GM18502 (cell line): ENCODE measurements around the gene UNC5C.
A peak's percentile ranks its signal among the peaks of the same experiment; 100 is the strongest.

ENCODE experiments used
- ATAC-seq: cut with Tn5 transposase; IDR thresholded peaks from one replicate; pipeline ENCODE4 v1.9.1; 2021; ENCODE audit warnings: mild to moderate bottlenecking; ENCODE audit not compliant: unreplicated experiment, poor library complexity

Gene UNC5C

DNA sequence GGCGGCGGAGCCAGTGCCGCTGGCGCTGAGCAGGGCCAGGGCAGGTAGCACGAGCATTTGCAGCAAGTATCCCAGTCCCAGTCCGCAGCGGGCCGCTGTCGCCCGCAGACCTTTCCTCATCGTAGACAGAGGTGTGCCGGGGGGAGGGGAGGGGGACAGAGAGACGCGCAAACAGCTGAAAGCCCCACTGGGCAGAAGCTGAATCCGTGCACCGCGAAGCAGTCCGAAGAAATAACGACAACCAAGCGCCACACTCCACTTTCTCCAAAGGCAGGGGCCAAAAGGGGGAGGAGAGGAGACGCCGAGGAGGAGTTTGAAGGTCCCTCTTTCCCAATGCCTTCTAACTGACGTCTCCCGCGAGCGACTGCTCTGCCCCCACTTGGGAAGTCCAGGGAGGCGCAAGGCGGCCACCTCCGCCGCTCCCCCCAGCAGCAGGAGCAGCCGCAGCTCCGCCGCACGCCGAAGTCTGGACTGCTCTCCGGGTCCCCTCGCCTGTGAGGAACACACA, at the start of gene UNC5C:
TSS of gene UNC5C (minus strand) at position 236 of the 508 bp plus-strand sequence.
- ATAC-seq, result peak; percentile 2

DNA sequence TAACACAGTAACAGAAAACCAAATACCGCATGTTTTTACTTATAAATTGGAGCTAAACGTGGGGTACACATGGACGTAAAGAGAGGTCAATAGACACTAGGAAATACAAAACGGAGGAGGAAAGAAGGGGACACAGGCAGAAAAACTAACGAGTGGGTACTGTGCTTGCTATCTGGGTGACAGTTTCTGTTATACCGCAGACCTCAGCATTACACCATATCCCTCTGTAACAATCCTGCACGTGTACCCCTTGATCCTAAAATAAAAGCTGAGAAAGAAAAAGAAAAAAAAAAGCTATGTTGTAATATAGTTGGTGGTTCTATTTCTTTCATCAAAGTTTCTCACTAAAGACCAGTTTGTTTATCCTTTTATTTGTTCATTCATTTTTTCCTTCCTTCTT, 47.9 kb upstream of the UNC5C start:
- no peak for ATAC-seq

DNA sequence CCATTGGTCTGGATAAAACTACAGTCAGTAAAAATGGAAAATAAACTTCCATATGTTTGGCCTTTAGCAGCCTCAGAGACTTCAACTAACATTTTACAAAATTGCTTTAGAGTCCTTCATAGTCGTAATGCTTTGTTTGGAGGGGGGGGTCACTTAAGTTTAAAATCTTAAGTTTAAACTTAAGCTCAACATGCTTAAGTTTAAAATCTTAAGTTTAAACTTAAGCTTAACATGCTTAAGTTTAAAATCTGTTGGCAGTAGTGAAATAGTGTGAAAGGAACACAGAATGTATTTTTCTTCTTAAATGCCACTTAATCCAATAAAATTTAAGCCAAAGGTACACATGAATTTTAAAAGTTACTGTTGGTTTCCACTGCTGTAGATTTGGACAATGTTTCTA, 45.9 kb upstream of the UNC5C start:
- ATAC-seq, result no peak

DNA sequence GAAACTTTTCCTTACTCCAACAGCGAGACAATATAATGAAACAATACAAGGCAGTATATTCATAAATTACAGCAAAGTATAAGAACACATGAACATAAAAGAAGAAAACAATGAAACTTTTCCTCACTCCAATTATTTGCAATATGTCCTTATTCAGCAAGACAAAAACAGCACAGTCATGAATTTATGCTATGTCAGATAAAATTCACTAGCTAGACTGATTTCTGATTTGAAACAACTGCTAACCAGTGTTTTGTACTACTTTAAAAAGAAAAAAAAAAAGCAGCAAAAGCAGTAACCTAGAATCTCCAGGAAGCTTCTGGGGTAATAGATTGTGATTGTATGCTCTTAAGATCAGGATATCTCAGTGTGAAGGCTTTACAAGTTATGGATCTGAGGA, 45.2 kb upstream of the UNC5C start:
- ATAC-seq, result no peak

DNA sequence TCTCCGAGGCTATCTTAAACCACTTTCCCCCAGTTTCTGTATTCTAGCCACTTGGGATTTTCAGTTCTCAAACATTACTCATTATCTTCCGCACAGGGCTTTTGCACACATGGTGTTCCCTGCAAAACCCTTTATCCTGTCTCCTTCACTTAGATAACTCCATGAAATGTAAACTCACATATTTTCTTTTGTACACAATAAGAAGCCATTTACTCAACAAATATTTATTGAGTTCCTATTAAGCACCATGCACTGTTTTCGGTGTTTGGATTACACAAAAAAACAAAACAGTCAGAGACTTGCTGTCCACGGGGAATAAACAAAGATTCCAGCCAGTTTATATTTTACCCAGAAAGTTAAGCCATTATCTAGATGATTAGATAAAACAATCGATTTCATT, 42.5 kb upstream of the UNC5C start:
- no peak for ATAC-seq

DNA sequence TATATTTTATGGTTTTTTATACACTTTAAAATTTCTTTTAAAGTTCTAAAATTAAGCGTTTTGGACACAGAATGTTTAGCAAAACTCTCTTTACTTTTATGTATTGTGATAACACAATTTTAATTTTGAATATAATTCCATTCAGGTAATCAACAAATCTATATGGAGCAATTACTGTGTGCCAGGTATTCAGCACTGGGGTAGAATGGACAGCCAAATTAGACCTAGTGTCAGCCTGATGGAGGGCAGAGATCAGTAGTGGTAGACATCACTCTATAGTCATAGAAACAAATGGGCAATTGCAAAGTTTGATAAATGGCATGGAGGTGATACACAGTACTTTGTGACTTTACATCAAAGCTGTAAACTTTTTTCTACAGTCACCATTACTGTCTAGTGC, 41.8 kb upstream of the UNC5C start:
- ATAC-seq, result no peak

DNA sequence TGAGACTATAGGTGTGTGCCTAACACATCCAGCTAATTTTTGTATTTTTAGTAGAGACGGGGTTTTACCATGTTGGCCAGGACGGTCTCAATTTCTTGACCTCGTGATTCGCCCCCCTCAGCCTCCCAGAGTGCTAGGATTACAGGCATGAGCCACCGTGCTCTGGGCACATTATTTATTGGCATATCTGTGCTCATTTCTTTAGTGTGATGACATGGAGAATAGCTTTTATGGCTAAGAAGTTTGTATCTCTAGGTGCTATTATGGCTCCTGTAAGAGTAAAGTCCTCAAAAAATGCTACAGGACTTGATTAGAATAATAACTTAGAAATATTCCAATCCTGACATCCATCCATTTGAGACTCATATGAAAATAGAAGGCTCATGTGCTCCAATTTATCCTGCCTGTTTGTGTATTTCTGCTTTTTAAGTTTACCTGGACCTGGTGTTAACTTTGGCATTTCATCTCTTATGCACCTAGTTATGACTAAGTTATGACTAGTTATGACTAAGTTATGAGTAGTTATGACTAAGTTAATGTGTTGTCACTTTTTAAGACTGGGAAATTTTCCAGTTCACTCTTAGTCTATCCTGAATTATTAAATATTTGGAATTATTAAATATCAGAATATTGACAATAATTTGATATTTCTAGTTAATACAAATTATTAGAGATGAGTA, 36.4 kb upstream of the UNC5C start:
- ATAC-seq, result no peak

DNA sequence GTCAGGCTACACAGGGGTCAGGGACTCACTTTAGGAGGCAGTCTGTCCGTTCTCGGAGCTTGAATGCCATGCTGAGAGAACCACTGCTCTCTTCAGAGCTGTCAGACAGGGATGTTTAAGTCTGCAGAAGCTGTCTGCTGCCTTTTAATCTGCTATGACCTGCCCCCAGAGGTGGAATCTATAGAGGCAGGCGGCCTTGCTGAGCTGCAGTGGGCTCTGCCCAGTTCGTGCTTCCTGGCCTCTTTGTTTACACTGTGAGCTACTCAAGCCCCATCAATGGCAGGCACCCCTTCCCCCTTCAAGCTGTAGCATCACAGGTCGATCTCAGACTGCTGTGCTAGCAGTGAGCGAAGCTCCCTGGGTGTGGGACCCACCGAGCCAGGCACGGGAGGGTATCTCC, 31.5 kb upstream of the UNC5C start:
- no peak for ATAC-seq

DNA sequence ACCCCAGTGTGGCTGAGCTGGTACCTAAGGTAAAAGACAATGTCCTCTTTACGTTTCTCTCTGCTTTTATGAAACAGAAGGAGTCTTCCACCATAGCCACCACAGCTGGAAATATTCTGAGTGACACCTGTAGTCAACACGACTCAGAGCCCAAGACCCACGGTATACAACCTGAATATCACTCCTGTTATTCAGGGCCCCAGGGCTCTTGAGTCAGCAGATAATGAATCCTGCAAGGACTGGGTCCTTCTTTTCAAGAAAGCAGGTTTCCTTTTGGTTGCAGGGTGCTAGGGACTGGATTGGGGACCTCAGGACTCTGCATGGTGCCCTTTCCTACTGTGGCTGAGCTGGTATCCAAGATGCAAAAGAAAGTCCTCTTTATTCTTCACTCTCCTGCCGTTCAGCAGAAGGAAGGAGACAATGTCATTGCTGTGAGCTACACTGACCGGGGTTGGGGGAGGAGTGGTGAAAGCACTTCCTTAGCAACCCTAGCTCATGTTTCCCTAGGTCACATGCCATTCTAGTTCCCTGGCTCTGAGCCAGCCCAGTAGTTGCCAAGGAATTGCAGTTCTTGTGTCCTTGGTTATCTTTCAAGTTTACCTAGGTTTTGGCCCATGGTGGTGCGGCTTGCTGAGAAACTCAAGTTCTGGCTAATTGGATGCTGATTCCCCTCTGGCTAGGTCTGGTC, 23.7 kb upstream of the UNC5C start:
- no peak for ATAC-seq

DNA sequence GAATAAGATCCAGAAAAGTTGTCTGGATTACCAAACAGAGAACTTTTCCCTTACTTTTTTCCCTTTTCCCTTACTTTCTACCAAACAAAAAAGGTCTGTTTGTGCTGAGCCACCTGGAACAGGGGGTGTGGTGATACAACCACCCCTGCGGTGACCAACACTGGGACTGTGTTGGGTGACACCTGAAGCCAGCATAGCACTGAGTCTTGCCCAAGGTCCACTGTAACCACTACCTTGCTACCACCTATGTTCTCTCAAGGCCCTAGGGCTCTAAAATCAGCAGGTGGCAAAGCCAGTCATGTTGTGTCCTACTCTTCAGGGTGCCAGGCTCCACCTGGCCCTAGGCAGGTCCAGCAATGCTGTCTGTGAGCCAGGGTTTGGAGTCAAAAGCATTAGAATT, 22.8 kb upstream of the UNC5C start:
- no peak for ATAC-seq

DNA sequence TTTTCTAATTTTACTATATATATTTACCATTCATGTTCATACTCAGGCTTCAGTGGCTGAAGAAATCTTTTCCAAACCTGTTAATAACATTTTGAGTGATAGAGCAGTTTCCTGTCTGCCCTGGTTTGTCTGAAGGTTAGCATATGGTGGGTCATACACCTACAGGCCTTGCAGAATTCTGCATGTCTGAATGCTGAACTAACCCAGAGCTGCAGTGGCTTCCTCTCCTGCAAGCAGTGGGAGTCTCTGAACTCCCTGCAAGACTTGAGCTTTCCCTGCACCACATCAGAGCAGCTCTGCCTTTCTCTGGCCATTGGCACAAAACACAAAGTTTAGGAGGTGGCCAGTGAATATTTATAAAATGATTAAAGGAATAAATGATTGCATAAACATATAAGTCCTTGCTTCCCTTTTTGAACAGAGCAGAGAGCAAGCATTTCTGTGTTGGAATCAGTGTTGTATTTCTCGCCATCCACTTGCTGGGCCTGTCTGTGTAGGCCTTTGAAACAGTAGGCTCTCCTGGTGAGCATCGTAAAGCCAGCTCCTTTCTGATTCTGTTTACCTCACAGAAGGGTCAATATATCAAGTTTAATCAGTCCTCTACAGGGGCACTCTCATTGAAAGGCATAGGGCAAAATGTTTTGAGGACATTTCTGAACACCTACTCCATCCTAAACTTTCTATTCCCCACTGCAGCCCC, 15.0 kb upstream of the UNC5C start:
- ATAC-seq, result no peak

DNA sequence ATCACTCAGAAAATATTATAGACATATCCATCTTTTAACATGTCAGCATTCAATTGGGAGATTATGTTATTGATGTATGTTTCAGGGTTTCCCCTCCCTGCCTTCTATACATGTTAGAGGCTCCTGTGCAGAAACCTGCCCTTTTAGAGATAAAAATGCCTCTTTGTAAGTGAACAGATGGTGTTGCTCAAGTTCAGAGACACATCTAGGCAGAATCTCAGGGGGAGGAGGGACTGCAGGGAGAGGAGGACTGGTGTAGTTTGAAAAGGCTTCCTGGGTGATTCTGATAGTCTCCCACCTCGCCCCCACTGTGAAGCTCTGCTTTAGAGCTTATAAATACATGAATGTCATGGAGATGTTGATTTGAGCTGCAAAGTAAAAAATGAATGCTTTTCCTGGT, 12.0 kb upstream of the UNC5C start:
- no peak for ATAC-seq

DNA sequence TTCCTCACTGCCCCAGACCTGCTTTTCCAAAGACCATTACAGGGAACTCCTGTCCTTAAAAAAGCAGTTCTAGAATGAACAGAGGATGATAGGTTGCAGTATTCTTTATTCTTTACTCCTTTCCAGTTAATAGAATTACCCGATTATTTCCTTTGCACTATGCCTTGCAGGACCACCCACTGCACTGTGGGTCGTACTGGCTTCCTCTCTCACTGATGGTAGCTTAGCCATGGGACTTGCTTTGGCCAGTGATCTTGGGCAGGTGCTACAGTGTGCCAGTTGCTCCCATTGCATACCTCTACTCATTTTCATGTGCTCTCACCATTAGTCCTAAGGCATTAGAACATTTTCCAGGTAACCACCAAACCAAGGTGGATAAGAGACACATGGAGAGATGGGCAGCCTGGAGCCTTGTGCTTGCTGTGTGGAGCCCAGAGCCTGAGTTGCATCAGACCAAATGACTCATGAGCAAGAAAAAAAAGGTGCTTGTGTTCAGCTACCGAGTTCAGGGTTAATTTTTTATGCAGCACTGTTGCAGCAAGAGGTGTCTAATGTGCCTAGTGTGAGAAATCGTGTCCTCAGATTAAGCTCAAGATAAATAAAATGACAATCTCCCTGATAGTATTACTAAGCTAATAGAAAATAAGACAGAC, 7.6 kb upstream of the UNC5C start:
- ATAC-seq, result no peak

DNA sequence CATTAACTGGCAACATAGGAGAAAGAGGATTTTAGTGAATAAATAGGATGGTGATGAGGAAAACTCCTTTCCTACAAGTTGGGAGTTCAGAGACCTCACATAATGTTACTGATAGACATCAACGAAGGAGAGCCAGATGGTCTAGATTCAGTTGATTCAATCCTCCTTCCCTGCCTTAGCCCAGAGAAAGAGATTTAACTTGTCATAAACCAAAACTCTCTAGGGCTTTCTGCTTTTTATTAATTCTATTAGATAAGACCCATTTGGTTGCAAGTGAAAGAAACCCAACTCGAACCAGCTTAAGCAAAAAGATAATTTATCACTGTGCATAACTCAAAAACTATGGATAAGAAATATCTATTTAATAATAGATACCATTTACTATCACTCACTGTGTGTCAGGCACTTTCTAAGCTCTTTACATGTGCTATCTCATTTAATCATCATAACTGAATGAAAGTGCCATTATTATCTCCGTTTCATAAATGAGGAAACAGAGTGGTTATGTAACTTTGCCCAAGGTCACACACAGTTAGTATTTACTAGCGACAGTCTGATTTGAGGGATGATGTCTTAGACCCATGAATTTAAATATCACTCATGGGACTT, 4.3 kb upstream of the UNC5C start:
- no peak for ATAC-seq

DNA sequence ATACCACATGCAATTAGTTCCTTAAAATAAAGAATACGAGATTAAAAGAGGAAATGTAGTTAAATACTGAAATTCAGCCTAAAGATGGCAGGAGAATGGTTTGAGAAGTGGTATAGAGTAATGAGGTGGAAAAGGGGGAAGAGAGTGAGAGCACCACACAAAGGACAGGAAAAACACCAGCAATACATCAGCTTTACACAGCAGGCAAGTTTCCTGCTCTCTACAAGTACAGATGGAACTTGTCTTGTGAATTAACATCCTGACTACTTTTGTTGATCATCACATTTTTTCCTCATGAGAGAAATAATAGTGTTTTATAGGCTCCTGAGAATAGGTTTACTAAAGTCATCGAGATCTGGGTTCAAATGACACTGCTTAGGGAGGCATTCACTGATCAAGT, 2.9 kb upstream of the UNC5C start:
- no peak for ATAC-seq

DNA sequence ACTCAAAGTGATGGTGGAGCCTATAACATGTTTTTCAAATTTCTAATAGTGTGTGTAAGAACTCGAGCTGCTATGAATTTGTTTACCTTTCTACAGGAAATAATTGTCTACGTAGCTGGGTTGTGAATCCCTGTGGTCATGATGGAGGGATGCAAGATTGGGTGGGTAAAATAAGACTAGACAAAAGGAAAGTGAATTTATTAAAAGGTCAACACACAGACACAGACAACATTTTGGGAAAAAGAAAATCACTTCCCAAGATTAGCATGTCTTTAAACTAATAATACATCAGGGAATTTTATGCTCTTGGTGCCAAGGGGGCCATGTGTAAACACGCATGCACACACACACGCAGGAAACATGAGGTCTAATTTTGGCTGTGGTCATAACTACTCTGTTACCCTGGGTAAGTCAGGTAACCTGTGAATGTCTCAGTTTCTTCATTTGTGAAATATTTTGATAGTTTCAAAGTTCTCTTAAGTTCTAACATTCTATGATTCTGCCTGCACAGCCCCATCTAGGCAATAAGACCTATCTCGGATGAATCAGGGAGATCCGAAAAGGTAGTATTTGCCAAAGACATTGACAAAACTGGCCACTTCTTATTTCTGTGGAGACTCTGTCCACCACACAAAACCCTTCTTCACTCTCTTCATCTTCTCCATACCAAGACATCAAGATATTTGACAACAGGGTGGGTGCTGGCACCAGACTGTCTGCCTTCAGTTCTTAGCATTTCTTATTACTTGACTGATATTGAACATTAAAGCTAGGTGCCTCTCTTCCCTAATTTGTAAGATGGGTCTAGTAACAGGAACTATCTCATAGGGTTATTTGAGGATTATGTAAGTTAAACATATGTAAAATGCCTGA, 1.6 kb upstream of the UNC5C start:
- ATAC-seq, result no peak

DNA sequence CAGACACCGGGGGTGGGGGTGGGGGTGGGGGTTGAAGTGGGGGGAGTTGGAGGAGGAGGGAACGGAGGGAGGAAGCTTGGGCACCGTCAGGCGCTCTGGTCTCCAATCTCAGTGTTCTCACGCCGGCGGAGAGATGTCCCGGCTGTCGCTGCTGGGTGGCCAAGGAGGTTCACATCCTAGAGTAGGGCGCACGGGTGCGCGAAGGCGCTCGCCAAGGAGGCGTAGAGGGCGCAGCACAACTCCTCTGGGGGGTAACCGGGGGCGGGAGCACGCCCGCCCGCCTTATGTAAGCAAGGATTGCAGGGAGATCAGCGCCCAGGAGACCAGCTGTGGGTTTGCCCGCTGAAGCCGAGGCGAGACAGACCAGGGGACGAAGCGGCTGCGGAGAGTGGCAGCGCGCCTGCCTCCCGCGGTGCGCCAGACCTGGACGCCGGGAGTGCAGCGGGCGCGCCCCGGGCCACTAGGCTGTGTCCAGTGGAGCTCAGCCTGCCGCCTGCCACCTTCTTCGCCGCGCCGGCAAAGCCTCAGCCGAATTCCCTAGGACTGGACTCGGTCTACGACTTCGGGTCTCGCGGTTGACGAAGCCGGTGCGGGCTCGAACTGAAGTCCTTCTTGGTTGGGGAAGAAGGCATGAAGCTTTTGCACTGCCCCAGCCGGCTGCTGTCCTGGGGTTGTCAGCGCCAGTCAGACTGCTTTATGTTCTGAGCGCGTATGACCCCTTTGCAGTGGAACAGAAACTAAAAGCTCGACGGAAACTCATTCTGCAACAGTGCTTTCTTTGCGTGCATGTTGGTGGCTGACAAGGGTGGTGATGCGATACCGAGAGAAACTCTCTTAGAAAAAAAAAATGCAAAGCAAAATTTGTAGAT, 707 bp upstream of the UNC5C start:
- peak; percentile 98 for ATAC-seq

DNA sequence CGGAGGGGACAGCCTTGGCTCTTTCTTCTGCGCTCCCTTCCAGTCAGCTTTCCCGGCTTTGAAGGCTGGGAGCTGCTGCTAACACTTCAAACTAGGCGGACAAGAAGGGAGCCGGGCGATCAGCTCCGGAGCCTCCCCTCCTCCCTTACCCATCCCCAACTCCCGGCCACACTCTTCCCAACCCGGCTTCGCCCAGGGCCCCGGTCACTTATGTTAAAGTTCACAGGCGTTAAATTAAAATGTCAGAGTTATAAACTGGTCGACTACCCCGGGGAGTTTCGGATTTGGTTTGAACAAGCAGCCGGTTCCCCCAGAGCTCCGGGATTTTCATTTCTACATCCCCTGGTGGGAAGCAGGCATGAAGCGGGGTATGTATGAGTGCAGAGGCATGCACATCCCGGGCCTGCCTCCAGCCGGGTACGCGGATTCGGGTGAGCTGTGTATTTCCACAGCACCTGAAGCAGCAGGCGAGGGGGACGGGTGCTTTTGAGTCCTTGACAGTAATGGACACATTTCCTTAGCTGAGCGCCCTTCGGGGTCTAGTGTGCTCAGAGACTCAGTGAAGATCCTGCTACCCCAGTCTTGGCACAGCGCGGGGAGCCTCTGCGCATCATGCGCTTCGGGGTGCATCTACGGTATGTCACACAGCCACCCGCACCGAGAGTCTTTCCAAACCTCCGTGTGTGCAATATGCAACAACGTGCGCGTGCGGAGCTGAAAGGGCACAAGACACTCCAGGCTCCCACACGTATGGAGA, 880 bp downstream of the UNC5C start:
- ATAC-seq, result no peak
